Colonic mucosa (tissue), 4 donors: Measurements from ENCODE around the gene MACROD1. TPM values are rescaled to one million over a fixed set of nuclear protein-coding genes. Genes with fewer than 3 reads are reported as not detected.

ENCODE experiments used
- DNase-seq: peaks from one replicate; pipeline ENCODE4 v3.0.0-alpha.2; 2020
- H3K27ac ChIP-seq: fragments of 200-600 bp; one replicate; pipeline ENCODE4 v1.8.0; 2021
- H3K27me3 ChIP-seq: fragments of 200-600 bp; one replicate; pipeline ENCODE4 v1.8.0; 2021
- H3K36me3 ChIP-seq: fragments of 200-600 bp; one replicate; pipeline ENCODE4 v1.8.0; 2021
- H3K4me1 ChIP-seq: fragments of 200-600 bp; one replicate; pipeline ENCODE4 v1.8.0; 2021; ENCODE audit warnings: mild to moderate bottlenecking
- H3K4me3 ChIP-seq: fragments of 200-600 bp; one replicate; pipeline ENCODE4 v1.8.0; 2021
- H3K9ac ChIP-seq, 2 donors: one replicate each; pipeline ENCODE4 v1.7.0; 2013; ENCODE audit warnings: control low read depth in 2 of 2, low read depth in 2 of 2, low read length in 2 of 2
- H3K9me3 ChIP-seq: fragments of 200-600 bp; one replicate; pipeline ENCODE4 v1.8.0; 2021
- CTCF ChIP-seq: fragments of 200-600 bp; IDR thresholded peaks from one replicate; pipeline ENCODE4 v1.8.0; 2022; ENCODE audit warnings: antibody characterized with exemption, mild to moderate bottlenecking
- intact Hi-C: fragments of 100-400 bp; cut with DNase I; formaldehyde crosslinking; loops from one replicate; pipeline ENCODE4 v1.14.1; 2022
- total RNA-seq, 2 donors: library from RNA; stranded (reverse); fragmentation: NEBNext Ultra II Directional in 1 of 2; extraction: Animal tissue kit (Norgen Biotek cat#: 25700) in 1 of 2; gene quantifications; one replicate each; pipeline ENCODE4 v1.2.1, GENCODE V29; 2021
- donor health status: healthy.
- donor health status: DM: no; HTN: no; CAD: no.
- donor health status: DM: no; HTN: no; CAD: no.

MACROD1 gene
- total RNA-seq, 2 donors from 2014 or later = 18.6 to 22.9 TPM

GRCh38 chr11:64086258-64087123, 79.4 kb downstream of the MACROD1 start:
- no peak for TF ChIP-seq CTCF
- H3K4me3 ChIP-seq = no peak overlapping the region
- peaks cover 3% of the 10 kb centered on the region for H3K4me1 ChIP-seq
- no peaks in the 10 kb centered on the region for H3K36me3 ChIP-seq
- no peak overlapping the region for H3K27ac ChIP-seq
- intact Hi-C loops = no loop called here
- peak; percentile 57 for DNase-seq
- H3K9me3 ChIP-seq = no peaks in the 10 kb centered on the region
- H3K9ac ChIP-seq = no peak overlapping the region
- no peaks in the 10 kb centered on the region for H3K27me3 ChIP-seq

- Histone ChIP-seq H3K9ac (no peak overlapping the region), H3K4me3 (no peak overlapping the region), H3K9me3 (no peaks in the 10 kb centered on the region), H3K27ac (no peak overlapping the region), H3K27me3 (no peaks in the 10 kb centered on the region), H3K36me3 (no peaks in the 10 kb centered on the region), H3K4me1 (peaks cover 3% of the 10 kb centered on the region)
- no peak for TF ChIP-seq CTCF
- intact Hi-C loops = no loop called here
- DNase-seq = no peak
Observed at GRCh38 chr11:64085906-64086257, 80.0 kb downstream of the MACROD1 start.

GRCh38 chr11:64084951-64085710, 80.8 kb downstream of the MACROD1 start:
- TF ChIP-seq CTCF = no peak
- Histone ChIP-seq H3K4me3 (no peak overlapping the region), H3K36me3 (no peaks in the 10 kb centered on the region), H3K27me3 (no peaks in the 10 kb centered on the region), H3K9me3 (no peaks in the 10 kb centered on the region), H3K9ac (no peak overlapping the region), H3K27ac (no peak overlapping the region), H3K4me1 (peaks cover 3% of the 10 kb centered on the region)
- DNase-seq = peak; percentile 48
- intact Hi-C loops = no loop called here

- no peak for TF ChIP-seq CTCF
- peak overlapping the region in 1 of 2 donors; percentile 7 for H3K9ac ChIP-seq
- H3K36me3 ChIP-seq = no peaks in the 10 kb centered on the region
- DNase-seq = no peak
- H3K4me3 ChIP-seq = no peak overlapping the region
- H3K4me1 ChIP-seq = peaks cover 3% of the 10 kb centered on the region
- H3K9me3 ChIP-seq = no peaks in the 10 kb centered on the region
- no peaks in the 10 kb centered on the region for H3K27me3 ChIP-seq
- intact Hi-C loops = no loop called here
- no peak overlapping the region for H3K27ac ChIP-seq
Observed at GRCh38 chr11:64084146-64084950, 81.6 kb downstream of the MACROD1 start.

- Histone ChIP-seq H3K9ac (no peak overlapping the region), H3K4me1 (no peaks in the 10 kb centered on the region), H3K27ac (no peak overlapping the region), H3K9me3 (no peaks in the 10 kb centered on the region), H3K36me3 (no peaks in the 10 kb centered on the region), H3K4me3 (no peak overlapping the region), H3K27me3 (no peaks in the 10 kb centered on the region)
- intact Hi-C loops = no loop called here
- no peak for TF ChIP-seq CTCF
- DNase-seq = no peak
Observed at GRCh38 chr11:64083398-64084080, 82.4 kb downstream of the MACROD1 start.
